ENCODE measurements around the gene SPATA46.

The SPATA46 gene

DNA sequence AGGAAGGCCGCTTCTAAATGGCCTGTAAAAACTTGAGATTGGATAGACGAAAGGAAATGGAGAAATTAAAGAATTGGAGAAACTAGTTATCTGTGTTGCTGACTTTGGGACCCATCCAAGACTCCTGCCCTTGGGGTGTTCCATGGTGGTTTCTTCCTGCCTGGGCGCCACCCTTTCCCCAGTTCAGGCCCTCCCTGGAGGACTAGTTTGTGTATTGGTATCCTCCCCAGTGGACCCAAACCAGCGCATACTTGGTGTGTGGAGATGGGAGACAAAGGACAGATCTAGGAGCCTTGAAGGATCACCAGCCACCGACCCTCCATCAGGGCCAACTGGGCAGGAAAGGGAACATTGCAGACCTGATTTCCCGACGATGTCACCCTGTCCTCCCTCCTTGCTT lies 7.1 kb downstream of the SPATA46 start:
- no peak for TF ChIP-seq CTCF (IDR thresholded peaks at IDR 0.05; ENCODE audit: insufficient read depth, low read depth, low read length, missing control alignments)
- H3K4me3 ChIP-seq (ENCODE audit: low read length) = no peak overlapping the region
- DNase-seq (ENCODE audit: low read depth) = no peak

GRCh38 chr1:162368451-162368850 lies 8.2 kb downstream of the SPATA46 start:
- H3K4me3 ChIP-seq (ENCODE audit: low read length) = no peak overlapping the region
- DNase-seq (ENCODE audit: low read depth) = no peak
- TF ChIP-seq CTCF (IDR thresholded peaks at IDR 0.05; ENCODE audit: insufficient read depth, low read depth, low read length, missing control alignments) = no peak

- DNase-seq (ENCODE audit: low read depth) = no peak
- no peak overlapping the region for H3K4me3 ChIP-seq (ENCODE audit: low read length)
- TF ChIP-seq CTCF (IDR thresholded peaks at IDR 0.05; ENCODE audit: insufficient read depth, low read depth, low read length, missing control alignments) = no peak
These were observed 8.9 kb downstream of the SPATA46 start for GRCh38 chr1:162367772-162368171.

DNA sequence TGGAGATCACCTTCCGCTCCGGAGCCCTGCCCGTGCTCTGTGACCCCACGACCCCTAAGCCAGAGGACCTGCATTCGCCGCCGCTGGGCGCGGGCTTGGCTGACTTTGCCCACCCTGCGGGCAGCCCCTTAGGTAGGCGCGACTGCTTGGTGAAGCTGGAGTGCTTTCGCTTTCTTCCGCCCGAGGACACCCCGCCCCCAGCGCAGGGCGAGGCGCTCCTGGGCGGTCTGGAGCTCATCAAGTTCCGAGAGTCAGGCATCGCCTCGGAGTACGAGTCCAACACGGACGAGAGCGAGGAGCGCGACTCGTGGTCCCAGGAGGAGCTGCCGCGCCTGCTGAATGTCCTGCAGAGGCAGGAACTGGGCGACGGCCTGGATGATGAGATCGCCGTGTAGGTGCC lies 9.6 kb downstream of the SPATA46 start:
- DNase-seq (ENCODE audit: low read depth) = no peak
- H3K4me3 ChIP-seq (ENCODE audit: low read length) = peak overlapping the region; percentile 21
- TF ChIP-seq CTCF (IDR thresholded peaks at IDR 0.05; ENCODE audit: insufficient read depth, low read depth, low read length, missing control alignments) = no peak

DNA sequence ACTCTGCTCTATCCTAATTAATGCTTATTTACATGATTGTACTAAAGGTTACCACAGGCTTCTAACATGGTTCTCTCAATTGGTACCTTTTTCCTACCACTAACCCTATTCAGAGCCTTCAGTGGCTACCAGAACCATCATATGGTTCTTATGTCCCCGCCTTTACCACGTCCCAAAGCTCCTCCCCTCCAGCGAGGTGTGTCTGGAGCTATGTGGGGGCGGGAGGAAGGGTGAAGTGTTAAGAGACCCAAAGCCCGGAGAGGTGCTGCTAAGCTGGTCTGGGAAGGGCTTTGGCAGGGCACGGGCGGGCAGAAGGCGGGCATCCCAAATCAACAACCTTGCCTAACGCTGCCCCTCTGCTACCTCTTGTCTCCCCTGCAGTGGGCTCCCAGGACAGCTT lies 10.0 kb downstream of the SPATA46 start:
- TF ChIP-seq CTCF (IDR thresholded peaks at IDR 0.05; ENCODE audit: insufficient read depth, low read depth, low read length, missing control alignments) = no peak
- peak overlapping the region; percentile 21 for H3K4me3 ChIP-seq (ENCODE audit: low read length)
- DNase-seq (ENCODE audit: low read depth) = no peak

- DNase-seq (ENCODE audit: low read depth) = no peak
- TF ChIP-seq CTCF (IDR thresholded peaks at IDR 0.05; ENCODE audit: insufficient read depth, low read depth, low read length, missing control alignments) = no peak
- no peak overlapping the region for H3K4me3 ChIP-seq (ENCODE audit: low read length)
These were observed 10.5 kb downstream of the SPATA46 start for GRCh38 chr1:162366149-162366548.

DNA sequence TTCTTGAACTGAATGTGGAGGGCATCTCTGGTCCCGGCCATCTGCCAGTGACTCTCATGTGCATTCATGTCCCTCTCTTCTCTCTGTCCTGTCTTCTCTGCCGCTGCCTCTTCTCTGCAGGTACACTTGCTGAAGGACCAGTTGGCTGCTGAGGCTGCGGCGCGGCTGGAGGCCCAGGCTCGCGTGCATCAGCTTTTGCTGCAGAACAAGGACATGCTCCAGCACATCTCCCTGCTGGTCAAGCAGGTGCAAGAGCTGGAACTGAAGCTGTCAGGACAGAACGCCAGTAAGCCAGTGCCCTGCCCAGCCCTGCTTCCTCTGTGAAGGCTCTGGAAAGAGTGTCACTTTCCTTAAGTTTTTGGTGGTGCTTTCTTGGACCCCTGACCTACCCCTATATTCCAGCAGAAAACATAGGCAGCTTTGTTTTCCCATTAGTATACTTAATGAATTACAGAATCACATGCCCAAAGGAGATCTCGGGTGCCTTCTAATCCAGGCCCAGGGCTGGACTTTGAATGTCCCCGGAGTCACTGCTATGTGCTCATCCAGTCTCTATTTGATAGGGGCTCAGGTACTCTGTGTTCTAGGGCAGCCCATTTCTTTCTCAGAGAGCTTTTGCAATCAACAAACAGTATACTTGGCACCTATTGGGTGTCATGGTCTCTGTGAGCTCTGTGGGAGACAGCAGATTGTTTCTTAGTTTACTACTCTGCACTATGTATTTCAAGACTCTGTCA lies 11.2 kb downstream of the SPATA46 start:
- TF ChIP-seq CTCF (IDR thresholded peaks at IDR 0.05; ENCODE audit: insufficient read depth, low read depth, low read length, missing control alignments) = no peak
- DNase-seq (ENCODE audit: low read depth) = no peak
- H3K4me3 ChIP-seq (ENCODE audit: low read length) = no peak overlapping the region

Measured in epithelial cell of esophagus (primary cell).